Measurements from ENCODE around the gene DCLK3.

The DCLK3 gene, protein sequence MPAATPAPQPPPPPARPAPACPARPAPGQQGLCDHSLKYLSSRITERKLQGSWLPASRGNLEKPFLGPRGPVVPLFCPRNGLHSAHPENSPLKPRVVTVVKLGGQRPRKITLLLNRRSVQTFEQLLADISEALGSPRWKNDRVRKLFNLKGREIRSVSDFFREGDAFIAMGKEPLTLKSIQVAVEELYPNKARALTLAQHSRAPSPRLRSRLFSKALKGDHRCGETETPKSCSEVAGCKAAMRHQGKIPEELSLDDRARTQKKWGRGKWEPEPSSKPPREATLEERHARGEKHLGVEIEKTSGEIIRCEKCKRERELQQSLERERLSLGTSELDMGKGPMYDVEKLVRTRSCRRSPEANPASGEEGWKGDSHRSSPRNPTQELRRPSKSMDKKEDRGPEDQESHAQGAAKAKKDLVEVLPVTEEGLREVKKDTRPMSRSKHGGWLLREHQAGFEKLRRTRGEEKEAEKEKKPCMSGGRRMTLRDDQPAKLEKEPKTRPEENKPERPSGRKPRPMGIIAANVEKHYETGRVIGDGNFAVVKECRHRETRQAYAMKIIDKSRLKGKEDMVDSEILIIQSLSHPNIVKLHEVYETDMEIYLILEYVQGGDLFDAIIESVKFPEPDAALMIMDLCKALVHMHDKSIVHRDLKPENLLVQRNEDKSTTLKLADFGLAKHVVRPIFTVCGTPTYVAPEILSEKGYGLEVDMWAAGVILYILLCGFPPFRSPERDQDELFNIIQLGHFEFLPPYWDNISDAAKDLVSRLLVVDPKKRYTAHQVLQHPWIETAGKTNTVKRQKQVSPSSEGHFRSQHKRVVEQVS

GRCh38 chr3:36763850-36764703 lies at the start of gene DCLK3:
Gene DCLK3 (minus strand): TSS chr3:36764553. CDS start chr3:36764263, 290 bp downstream.
- in situ Hi-C loops (cut with MboI; ENCODE audit: low sequenced_read_pairs): no loop called here

GRCh38 chr3:36813305-36813704 lies 49.0 kb upstream of the DCLK3 start:
- in situ Hi-C loops (cut with MboI; ENCODE audit: low sequenced_read_pairs): no loop called here

DNA sequence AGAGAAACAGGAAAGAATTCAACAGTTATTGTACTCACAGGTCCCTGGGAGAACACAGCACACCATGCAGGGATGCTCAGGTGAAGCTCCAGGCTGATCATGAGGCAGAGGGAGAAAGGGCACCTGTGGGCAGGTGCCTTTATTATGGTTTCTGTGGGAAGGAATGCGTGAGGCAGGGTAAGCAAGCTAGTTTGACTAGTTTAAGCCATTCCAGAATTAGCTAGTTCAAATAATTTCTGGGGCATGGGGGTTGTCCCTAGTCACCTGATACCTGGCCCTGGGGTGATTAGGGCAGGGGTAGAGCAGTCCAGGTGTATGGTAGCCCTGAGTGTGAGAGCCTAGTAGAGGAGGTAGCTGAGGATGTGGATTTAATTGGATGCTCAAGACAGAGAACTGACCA lies 47.9 kb upstream of the DCLK3 start:
- in situ Hi-C loops (cut with MboI; ENCODE audit: low sequenced_read_pairs): no loop called here

GRCh38 chr3:36811768-36812167 lies 47.4 kb upstream of the DCLK3 start:
- in situ Hi-C loops (cut with MboI; ENCODE audit: low sequenced_read_pairs): no loop called here

- in situ Hi-C loops (cut with MboI; ENCODE audit: low sequenced_read_pairs): no loop called here
Observed at GRCh38 chr3:36804295-36805055, 40.1 kb upstream of the DCLK3 start.

DNA sequence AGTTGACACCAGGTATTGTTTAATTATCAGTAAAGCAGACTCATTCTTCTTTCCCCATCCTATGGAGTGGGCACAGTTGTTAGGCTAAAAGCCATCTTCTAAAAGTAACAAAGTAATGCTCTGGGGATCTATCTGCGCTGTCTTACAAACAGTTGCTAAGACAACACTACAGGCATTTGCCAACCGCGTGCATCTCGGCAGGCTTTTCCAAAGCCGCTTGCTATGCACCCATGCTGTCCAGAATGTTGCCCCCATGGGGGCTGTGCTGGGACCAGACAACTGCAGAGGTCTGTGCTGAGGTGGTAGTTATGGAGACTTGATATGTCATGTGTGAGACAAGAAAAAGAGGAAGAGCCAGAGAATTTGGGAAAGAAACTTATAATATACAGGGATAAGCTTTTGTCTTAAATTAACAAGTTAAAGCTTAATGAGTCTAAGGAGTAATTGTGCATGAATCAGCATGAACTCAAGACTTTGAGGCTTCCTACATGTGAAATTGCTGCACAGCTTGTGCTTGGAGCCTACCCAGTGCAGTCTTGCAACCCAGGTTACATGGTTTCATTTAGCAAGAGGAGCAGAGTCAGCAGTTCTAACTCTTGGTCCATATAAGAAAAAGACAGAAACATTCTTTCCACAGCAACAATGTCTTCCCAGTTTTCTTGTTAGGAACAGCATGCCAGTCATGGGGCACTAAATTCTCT lies 38.9 kb upstream of the DCLK3 start:
- in situ Hi-C loops (cut with MboI; ENCODE audit: low sequenced_read_pairs): no loop called here

DNA sequence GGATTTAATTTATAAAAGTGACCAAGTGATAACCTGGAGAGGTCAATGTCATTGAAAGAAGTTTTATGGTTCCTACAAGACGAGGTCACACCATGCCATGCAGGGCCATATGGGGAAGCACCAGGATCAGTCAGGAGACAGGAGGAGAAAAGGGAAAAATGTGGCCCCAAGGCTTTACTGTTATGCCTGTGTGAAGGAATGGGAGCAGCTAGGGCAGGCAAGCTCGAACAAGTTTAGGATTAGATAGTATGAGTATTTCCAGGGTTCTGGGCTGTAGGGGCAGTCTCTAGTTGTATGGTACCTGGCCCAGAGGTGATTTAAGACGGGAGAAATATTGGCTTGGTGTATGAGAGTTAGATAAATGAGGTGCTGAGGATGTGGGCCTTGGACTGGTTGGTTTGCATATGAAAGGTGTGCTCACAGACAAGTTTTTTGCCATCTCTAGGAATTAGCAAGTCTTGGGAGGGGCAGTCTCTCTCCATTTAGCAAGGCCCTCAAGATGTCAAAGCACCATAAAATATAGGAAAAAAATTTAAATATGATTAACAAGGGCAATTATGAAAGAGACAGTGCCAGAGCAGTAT lies 36.3 kb upstream of the DCLK3 start:
- in situ Hi-C loops (cut with MboI; ENCODE audit: low sequenced_read_pairs): no loop called here

DNA sequence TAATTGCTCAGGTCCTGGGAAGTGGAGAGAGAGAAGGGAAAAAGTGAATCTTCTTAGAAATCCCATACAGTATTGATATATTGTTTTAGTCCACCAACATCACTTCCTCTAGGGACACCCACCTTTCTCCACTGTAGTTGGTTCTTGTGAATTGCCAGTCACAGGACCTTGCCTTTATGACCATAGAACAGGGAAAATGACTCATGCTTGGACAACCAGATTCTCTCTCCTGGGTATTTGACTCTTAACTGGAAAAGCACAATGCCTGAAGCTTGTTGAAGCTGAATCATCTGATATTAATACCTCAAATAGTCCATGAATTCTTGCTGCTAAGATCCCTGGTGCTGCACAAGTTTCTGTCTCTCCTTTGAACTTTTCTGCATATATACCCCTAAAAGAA lies 32.5 kb upstream of the DCLK3 start:
- in situ Hi-C loops (cut with MboI; ENCODE audit: low sequenced_read_pairs): no loop called here

DNA sequence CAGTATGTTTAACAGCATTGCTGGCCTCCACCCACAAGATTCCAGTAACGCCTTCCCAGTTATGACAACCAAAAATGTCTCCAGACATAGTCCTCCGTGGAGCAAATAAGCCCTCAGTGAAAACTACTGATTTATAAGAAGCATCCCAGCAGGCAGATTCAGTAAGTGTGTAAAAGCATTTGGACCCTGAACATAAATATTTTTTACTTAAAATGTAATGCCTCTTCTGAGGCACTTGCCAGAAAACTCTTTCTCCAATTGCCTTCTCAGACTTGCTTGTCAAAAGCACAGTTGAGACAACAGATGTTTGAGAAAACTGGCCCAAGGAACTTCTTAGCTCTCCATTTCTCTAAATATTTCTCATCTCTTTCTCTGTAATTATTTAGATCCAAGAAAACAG lies 31.8 kb upstream of the DCLK3 start:
- in situ Hi-C loops (cut with MboI; ENCODE audit: low sequenced_read_pairs): no loop called here

- in situ Hi-C loops (cut with MboI; ENCODE audit: low sequenced_read_pairs): no loop called here
Observed at GRCh38 chr3:36795622-36796021, 31.3 kb upstream of the DCLK3 start.

DNA sequence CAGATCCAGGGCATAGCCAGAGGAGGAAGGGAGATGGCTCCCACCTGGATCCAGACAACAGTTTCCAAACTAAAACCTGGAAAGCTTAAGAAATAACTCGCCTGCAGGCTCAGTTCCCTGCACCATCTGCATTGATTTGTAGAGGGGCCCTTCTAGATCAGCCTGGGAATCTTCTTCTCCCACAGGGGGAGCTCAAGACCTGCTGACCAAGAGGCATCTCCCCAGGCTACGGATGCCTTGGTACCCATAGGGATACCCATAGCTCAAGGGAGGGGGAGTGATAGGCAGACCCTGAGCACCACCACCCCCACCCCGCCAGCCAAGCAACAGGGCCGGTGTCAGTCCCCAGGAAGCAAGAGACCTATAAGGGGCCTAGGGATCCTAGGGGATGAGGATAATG lies 28.0 kb upstream of the DCLK3 start:
- in situ Hi-C loops (cut with MboI; ENCODE audit: low sequenced_read_pairs): no loop called here

- in situ Hi-C loops (cut with MboI; ENCODE audit: low sequenced_read_pairs): no loop called here
Observed at GRCh38 chr3:36790765-36791164, 26.4 kb upstream of the DCLK3 start.

GRCh38 chr3:36786921-36787890 lies 22.9 kb upstream of the DCLK3 start:
- in situ Hi-C loops (cut with MboI; ENCODE audit: low sequenced_read_pairs): no loop called here

GRCh38 chr3:36784138-36784635 lies 19.8 kb upstream of the DCLK3 start:
- in situ Hi-C loops (cut with MboI; ENCODE audit: low sequenced_read_pairs): no loop called here

DNA sequence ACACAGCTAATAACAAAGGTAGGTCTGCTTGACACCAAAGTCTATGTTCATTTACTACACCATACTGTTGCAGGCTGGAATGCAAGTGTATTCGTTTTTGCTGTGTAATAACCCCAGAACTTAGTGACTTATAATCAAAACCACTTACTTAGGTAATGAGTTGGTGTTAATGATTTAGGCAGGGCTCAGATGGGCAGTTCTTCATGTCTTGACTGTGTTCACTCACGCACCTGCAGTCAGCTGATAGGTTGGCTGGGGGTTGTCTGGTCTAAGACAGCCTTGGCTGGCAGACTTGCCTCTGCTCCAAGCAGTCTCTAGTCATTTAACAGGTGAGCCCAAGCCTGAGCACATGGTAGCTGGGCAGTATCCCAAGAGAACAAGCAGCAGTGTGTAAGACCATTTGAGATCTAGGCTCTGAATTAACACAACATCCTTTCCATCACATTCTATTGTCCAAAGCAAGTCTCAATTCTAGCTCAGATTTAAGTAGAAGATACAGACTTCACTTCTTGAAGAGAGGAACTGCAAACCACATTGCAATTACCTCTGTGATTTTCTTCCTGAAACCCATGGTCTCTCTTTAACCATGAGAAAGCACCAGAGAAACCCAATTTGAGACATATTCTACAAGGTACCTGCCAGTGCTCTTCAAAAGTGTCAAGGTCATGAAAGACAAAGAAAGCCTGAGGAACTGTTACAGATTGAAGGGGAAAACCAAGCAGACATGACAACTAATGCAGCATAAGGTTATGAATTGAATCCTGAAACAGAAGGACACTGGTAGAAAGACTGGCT lies 13.3 kb upstream of the DCLK3 start:
- in situ Hi-C loops (cut with MboI; ENCODE audit: low sequenced_read_pairs): no loop called here

- in situ Hi-C loops (cut with MboI; ENCODE audit: low sequenced_read_pairs): no loop called here
Observed at GRCh38 chr3:36776436-36776835, 12.1 kb upstream of the DCLK3 start.

- in situ Hi-C loops (cut with MboI; ENCODE audit: low sequenced_read_pairs): no loop called here
Observed at GRCh38 chr3:36774052-36774451, 9.7 kb upstream of the DCLK3 start.

Data from HL-60/S4 treated with phorbol 12-myristate 13-acetate at 8.2 ng/mL for 4 days and 3 days (cell line).